BJ (cell line): ENCODE data around the gene DCDC1. TPM values are rescaled to one million over a fixed set of nuclear protein-coding genes. Genes with fewer than 3 reads are reported as not detected.

Experiments used
- CTCF ChIA-PET: fragments of 350-600 bp; formaldehyde crosslinking; extraction: SDS; loops from one replicate; lab custom pipeline; 2021; ENCODE audit warnings: antibody characterized with exemption, inconsistent platforms; lab: Yijun Ruan, JAX
- POLR2A ChIA-PET: fragments of 300-600 bp; sonication (Branson Sonifier 250); formaldehyde crosslinking; extraction: SDS; loops from one replicate; lab custom pipeline; 2021; ENCODE audit warnings: antibody characterized with exemption; lab: Charles Lee
- DNase-seq: peaks from one replicate; pipeline ENCODE4 v3.0.0-alpha.2; 2011; ENCODE audit warnings: low read depth
- H3K27me3 ChIP-seq: 2 replicates; pipeline ENCODE4 v1.6.0; 2011; ENCODE audit warnings: low read length; ENCODE audit not compliant: control insufficient read depth, insufficient read depth
- H3K36me3 ChIP-seq: 2 replicates; pipeline ENCODE4 v1.5.1; 2011; ENCODE audit warnings: low read length; ENCODE audit not compliant: control insufficient read depth, insufficient read depth
- H3K4me3 ChIP-seq: 2 replicates; pipeline ENCODE4 v1.5.1; 2011; ENCODE audit warnings: low read depth, mild to moderate bottlenecking, control low read depth, low read length
- CTCF ChIP-seq: IDR thresholded peaks from 2 replicates; pipeline ENCODE4 v1.5.1; 2011; ENCODE audit warnings: low read depth, mild to moderate bottlenecking, control low read depth, inconsistent platforms, low read length, moderate library complexity; ENCODE audit not compliant: insufficient read depth
- polyA plus RNA-seq: library from polyadenylated mRNA; depleted of rRNA; stranded (reverse); fragments of >200 nt; gene quantifications from 2 replicates; pipeline ENCODE4 v1.2.3, GENCODE V29; 2011

Gene DCDC1
- polyA plus RNA-seq, 1 experiment, result not detected

GRCh38 chr11:30902929-30903328 is 466.6 kb downstream of the DCDC1 start:
- no peak overlapping the region for H3K4me3 ChIP-seq
- no peaks in the 10 kb centered on the region for H3K27me3 ChIP-seq
- no peaks in the 10 kb centered on the region for H3K36me3 ChIP-seq
- CTCF ChIA-PET, result interaction anchor here (1.3 kb wide), 1 partner anchor 14 kb away, joined by 3 read pairs; no protein-coding TSS in a partner anchor
- DNase-seq, result no peak
- POLR2A ChIA-PET, result no interaction called here
- TF ChIP-seq CTCF, result no peak

- TF ChIP-seq CTCF, result no peak
- POLR2A ChIA-PET, result no interaction called here
- no peak for DNase-seq
- Histone ChIP-seq H3K27me3 (no peaks in the 10 kb centered on the region), H3K4me3 (no peak overlapping the region), H3K36me3 (no peaks in the 10 kb centered on the region)
- CTCF ChIA-PET, result interaction anchor here (0.8 to 1.0 kb wide), 2 partner anchors 23 to 1427 kb away, joined by 3 to 5 read pairs; no protein-coding TSS in a partner anchor
Observed at GRCh38 chr11:30895046-30895445, 474.5 kb downstream of the DCDC1 start.

GRCh38 chr11:30893318-30893717 is 476.2 kb downstream of the DCDC1 start:
- no peak overlapping the region for H3K4me3 ChIP-seq
- H3K27me3 ChIP-seq, result no peaks in the 10 kb centered on the region
- ChIA-PET POLR2A (no interaction called here), CTCF (no interaction called here)
- DNase-seq, result no peak
- H3K36me3 ChIP-seq, result no peaks in the 10 kb centered on the region
- no peak for TF ChIP-seq CTCF

GRCh38 chr11:30889143-30889794 is 480.3 kb downstream of the DCDC1 start:
- ChIA-PET CTCF (interaction anchor here (1.0 kb wide), 1 partner anchor 14 kb away, joined by 3 read pairs; no protein-coding TSS in a partner anchor), POLR2A (no interaction called here)
- no peaks in the 10 kb centered on the region for H3K36me3 ChIP-seq
- H3K4me3 ChIP-seq, result no peak overlapping the region
- no peak for DNase-seq
- H3K27me3 ChIP-seq, result no peaks in the 10 kb centered on the region
- TF ChIP-seq CTCF, result no peak

GRCh38 chr11:30879322-30880005 is 490.1 kb downstream of the DCDC1 start:
- no peak for TF ChIP-seq CTCF
- CTCF ChIA-PET, result no interaction called here
- Histone ChIP-seq H3K27me3 (no peaks in the 10 kb centered on the region), H3K4me3 (no peak overlapping the region), H3K36me3 (no peaks in the 10 kb centered on the region)
- POLR2A ChIA-PET, result no interaction called here
- DNase-seq, result no peak
